Measurements from ENCODE around the gene CIRBP. TPM values are rescaled to one million over a fixed set of nuclear protein-coding genes. Genes with fewer than 3 reads are reported as not detected.

Gene CIRBP
- total and polyA plus RNA-seq, 2 of the 13 experiments (the other 11 are each of a cell fraction or from before 2014, with no cell fraction given): 133 to 140 TPM

DNA sequence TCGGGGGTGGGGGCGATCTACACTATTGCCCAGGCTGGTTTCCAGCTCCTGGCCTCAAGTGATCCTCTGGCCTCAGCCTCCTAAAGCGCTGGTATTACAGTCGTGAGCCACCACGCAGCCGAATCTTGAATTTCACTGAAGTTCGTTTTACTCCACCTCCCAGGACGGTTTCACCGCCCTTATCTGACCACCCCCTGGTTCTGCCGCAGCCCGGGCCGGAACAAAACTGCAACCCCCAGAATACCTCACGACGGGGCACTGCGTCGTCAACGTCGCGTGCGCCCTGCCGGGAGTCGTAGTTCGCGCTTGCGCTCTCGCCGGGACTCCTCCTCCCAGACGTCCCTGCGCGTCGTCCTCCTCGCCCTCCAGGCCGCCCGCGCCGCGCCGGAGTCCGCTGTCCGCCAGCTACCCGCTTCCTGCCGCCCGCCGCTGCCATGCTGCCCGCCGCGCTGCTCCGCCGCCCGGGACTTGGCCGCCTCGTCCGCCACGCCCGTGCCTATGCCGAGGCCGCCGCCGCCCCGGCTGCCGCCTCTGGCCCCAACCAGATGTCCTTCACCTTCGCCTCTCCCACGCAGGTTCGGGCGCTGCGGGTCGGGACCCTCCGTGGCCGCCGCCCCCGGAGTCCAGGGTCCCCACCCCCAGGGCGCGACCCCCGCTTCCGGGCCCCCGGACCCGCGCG lies 27.6 kb upstream of the CIRBP start, which contains the start of gene ATP5F1D (continued):
- TF ChIP-seq, protein P1, sequence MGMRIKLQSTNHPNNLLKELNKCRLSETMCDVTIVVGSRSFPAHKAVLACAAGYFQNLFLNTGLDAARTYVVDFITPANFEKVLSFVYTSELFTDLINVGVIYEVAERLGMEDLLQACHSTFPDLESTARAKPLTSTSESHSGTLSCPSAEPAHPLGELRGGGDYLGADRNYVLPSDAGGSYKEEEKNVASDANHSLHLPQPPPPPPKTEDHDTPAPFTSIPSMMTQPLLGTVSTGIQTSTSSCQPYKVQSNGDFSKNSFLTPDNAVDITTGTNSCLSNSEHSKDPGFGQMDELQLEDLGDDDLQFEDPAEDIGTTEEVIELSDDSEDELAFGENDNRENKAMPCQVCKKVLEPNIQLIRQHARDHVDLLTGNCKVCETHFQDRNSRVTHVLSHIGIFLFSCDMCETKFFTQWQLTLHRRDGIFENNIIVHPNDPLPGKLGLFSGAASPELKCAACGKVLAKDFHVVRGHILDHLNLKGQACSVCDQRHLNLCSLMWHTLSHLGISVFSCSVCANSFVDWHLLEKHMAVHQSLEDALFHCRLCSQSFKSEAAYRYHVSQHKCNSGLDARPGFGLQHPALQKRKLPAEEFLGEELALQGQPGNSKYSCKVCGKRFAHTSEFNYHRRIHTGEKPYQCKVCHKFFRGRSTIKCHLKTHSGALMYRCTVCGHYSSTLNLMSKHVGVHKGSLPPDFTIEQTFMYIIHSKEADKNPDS (CRISPR knock-in tag; IDR thresholded peaks at IDR 0.05): no peak
- TF ChIP-seq ETV6 (CRISPR knock-in tag; conservative IDR thresholded peaks at IDR 0.05): 0 out of 2 replicates have a peak, but pooled peaks have one; percentile 15
- TF ChIP-seq ZNF235 (CRISPR knock-in tag; IDR thresholded peaks at IDR 0.05; ENCODE audit: borderline replicate concordance): peak; percentile 86; the same call in 1 of the 2 replicates
- TF ChIP-seq, protein P2, sequence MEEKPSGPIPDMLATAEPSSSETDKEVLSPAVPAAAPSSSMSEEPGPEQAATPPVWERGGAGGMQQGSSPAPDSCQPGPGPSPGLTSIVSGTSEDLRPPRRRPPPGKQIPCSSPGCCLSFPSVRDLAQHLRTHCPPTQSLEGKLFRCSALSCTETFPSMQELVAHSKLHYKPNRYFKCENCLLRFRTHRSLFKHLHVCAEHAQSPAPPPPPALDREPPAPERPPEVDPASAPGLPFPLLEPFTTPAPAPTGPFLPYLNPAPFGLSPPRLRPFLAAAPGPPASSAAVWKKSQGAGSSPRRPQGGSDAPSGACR (CRISPR knock-in tag; IDR thresholded peaks at IDR 0.05): no peak
- TF ChIP-seq ASH2L (IDR thresholded peaks at IDR 0.05; ENCODE audit: insufficient read length, low read depth, low read length): peak; percentile 77
- TF ChIP-seq FOSL2 (CRISPR knock-in tag; IDR thresholded peaks at IDR 0.05): peak; percentile 29
- TF ChIP-seq, protein P3, sequence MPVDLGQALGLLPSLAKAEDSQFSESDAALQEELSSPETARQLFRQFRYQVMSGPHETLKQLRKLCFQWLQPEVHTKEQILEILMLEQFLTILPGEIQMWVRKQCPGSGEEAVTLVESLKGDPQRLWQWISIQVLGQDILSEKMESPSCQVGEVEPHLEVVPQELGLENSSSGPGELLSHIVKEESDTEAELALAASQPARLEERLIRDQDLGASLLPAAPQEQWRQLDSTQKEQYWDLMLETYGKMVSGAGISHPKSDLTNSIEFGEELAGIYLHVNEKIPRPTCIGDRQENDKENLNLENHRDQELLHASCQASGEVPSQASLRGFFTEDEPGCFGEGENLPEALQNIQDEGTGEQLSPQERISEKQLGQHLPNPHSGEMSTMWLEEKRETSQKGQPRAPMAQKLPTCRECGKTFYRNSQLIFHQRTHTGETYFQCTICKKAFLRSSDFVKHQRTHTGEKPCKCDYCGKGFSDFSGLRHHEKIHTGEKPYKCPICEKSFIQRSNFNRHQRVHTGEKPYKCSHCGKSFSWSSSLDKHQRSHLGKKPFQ (CRISPR knock-in tag; IDR thresholded peaks at IDR 0.05; ENCODE audit: insufficient replicate concordance): no peak
- no peak for TF ChIP-seq GATA4 (IDR thresholded peaks at IDR 0.05; ENCODE audit: borderline replicate concordance, low read depth)
- peak; percentile 45 for TF ChIP-seq MYC (CRISPR knock-in tag; IDR thresholded peaks at IDR 0.05; ENCODE audit: borderline replicate concordance)
- TF ChIP-seq, protein P4, sequence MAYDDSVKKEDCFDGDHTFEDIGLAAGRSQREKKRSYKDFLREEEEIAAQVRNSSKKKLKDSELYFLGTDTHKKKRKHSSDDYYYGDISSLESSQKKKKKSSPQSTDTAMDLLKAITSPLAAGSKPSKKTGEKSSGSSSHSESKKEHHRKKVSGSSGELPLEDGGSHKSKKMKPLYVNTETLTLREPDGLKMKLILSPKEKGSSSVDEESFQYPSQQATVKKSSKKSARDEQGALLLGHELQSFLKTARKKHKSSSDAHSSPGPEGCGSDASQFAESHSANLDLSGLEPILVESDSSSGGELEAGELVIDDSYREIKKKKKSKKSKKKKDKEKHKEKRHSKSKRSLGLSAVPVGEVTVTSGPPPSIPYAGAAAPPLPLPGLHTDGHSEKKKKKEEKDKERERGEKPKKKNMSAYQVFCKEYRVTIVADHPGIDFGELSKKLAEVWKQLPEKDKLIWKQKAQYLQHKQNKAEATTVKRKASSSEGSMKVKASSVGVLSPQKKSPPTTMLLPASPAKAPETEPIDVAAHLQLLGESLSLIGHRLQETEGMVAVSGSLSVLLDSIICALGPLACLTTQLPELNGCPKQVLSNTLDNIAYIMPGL (CRISPR knock-in tag; IDR thresholded peaks at IDR 0.05; ENCODE audit: borderline replicate concordance in 1 of 2, low read depth in 1 of 2): peak; percentile 41 to 67; a peak in 2 of 4 replicates
- TF ChIP-seq, protein P5, sequence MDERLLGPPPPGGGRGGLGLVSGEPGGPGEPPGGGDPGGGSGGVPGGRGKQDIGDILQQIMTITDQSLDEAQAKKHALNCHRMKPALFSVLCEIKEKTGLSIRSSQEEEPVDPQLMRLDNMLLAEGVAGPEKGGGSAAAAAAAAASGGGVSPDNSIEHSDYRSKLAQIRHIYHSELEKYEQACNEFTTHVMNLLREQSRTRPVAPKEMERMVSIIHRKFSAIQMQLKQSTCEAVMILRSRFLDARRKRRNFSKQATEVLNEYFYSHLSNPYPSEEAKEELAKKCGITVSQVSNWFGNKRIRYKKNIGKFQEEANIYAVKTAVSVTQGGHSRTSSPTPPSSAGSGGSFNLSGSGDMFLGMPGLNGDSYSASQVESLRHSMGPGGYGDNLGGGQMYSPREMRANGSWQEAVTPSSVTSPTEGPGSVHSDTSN (CRISPR knock-in tag; IDR thresholded peaks at IDR 0.05): no peak
- TF ChIP-seq RFX5 (IDR thresholded peaks at IDR 0.05; ENCODE audit: low read depth, low read length): no peak
- TF ChIP-seq, protein P6, sequence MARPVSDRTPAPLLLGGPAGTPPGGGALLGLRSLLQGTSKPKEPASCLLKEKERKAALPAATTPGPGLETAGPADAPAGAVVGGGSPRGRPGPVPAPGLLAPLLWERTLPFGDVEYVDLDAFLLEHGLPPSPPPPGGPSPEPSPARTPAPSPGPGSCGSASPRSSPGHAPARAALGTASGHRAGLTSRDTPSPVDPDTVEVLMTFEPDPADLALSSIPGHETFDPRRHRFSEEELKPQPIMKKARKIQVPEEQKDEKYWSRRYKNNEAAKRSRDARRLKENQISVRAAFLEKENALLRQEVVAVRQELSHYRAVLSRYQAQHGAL (CRISPR knock-in tag; IDR thresholded peaks at IDR 0.05; ENCODE audit: not compliant biosample characterization): no peak
- TF ChIP-seq, protein P7, sequence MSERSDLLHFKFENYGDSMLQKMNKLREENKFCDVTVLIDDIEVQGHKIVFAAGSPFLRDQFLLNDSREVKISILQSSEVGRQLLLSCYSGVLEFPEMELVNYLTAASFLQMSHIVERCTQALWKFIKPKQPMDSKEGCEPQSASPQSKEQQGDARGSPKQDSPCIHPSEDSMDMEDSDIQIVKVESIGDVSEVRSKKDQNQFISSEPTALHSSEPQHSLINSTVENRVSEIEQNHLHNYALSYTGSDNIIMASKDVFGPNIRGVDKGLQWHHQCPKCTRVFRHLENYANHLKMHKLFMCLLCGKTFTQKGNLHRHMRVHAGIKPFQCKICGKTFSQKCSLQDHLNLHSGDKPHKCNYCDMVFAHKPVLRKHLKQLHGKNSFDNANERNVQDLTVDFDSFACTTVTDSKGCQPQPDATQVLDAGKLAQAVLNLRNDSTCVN (CRISPR knock-in tag; IDR thresholded peaks at IDR 0.05; ENCODE audit: borderline replicate concordance): no peak
- peak; percentile 73 for TF ChIP-seq BHLHE40 (IDR thresholded peaks at IDR 0.05; ENCODE audit: low read length)
- peak; percentile 20; the same call in 1 of the 2 replicates for TF ChIP-seq ZNF607 (CRISPR knock-in tag; IDR thresholded peaks at IDR 0.05; ENCODE audit: borderline replicate concordance)
- peak; percentile 80 for TF ChIP-seq IKZF4 (CRISPR knock-in tag; IDR thresholded peaks at IDR 0.05; ENCODE audit: borderline replicate concordance, low read depth, not compliant biosample characterization)
- peak; percentile 46; the same call in 1 of the 2 replicates for TF ChIP-seq POLR2AphosphoS5 (IDR thresholded peaks at IDR 0.05; ENCODE audit: low read depth, low read length)

All from HepG2 (cell line).